OCI-LY1 (cell line): ENCODE results near the gene CCNG2.

Experiments used
- EZH2 ChIP-seq: fragments of 200-600 bp; sonication (generic), shearing (Covaris generic); IDR thresholded peaks from 2 replicates; pipeline ENCODE4 v1.8.0; 2017; ENCODE audit warnings: borderline replicate concordance, mixed run types, mild to moderate bottlenecking, antibody characterized with exemption, low read length, moderate library complexity, mixed read lengths
- TF ChIP-seq, protein P1 (sequence below): fragments of 200-600 bp; sonication (generic), shearing (Covaris generic); IDR thresholded peaks from 2 replicates; pipeline ENCODE4 v1.5.1; 2017; ENCODE audit warnings: mild to moderate bottlenecking, antibody characterized with exemption, low read length, moderate library complexity, mixed read lengths

GRCh38 chr4:77184974-77185373, 28.0 kb downstream of the CCNG2 start:
- TF ChIP-seq, protein P1, sequence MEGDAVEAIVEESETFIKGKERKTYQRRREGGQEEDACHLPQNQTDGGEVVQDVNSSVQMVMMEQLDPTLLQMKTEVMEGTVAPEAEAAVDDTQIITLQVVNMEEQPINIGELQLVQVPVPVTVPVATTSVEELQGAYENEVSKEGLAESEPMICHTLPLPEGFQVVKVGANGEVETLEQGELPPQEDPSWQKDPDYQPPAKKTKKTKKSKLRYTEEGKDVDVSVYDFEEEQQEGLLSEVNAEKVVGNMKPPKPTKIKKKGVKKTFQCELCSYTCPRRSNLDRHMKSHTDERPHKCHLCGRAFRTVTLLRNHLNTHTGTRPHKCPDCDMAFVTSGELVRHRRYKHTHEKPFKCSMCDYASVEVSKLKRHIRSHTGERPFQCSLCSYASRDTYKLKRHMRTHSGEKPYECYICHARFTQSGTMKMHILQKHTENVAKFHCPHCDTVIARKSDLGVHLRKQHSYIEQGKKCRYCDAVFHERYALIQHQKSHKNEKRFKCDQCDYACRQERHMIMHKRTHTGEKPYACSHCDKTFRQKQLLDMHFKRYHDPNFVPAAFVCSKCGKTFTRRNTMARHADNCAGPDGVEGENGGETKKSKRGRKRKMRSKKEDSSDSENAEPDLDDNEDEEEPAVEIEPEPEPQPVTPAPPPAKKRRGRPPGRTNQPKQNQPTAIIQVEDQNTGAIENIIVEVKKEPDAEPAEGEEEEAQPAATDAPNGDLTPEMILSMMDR = no peak
- TF ChIP-seq EZH2 = no peak
